ENCODE data around the gene LPIN2. TPM values are rescaled to one million over a fixed set of nuclear protein-coding genes. Genes with fewer than 3 reads are reported as not detected.
"Not testable (repeated sequence)": the region's sequence is repeated elsewhere in the genome, so short reads cannot be mapped to it uniquely, and the experiment has no call there.

LPIN2 gene
- total RNA-seq, 4 donors from 2014 or later, result 4.9 to 9.1 (median 8.2) TPM

- Histone ChIP-seq H3K27me3 (no peaks in the 10 kb centered on the region), H3K36me3 (no peaks in the 10 kb centered on the region), H3K4me3 (no peak overlapping the region), H3K4me1 (no peaks in the 10 kb centered on the region), H3K27ac (no peak overlapping the region), H3K9me3 (no peaks in the 10 kb centered on the region)
- in situ Hi-C loops (cut with MboI; ENCODE audit: low sequenced_read_pairs in 4 of 4) (no loop called here), intact Hi-C loops (cut with DNase I; ENCODE audit: low total_unique reads) (no loop called here)
- TF ChIP-seq POLR2A (IDR thresholded peaks at IDR 0.05) (no peak), CTCF (IDR thresholded peaks at IDR 0.05 in 4 of 5, conservative IDR thresholded peaks at IDR 0.05 in 1 of 5) (no peak)
- DNase-seq (no peak), ATAC-seq (no peak)
Observed at GRCh38 chr18:3025544-3025943, 12.6 kb upstream of the LPIN2 start.

DNA sequence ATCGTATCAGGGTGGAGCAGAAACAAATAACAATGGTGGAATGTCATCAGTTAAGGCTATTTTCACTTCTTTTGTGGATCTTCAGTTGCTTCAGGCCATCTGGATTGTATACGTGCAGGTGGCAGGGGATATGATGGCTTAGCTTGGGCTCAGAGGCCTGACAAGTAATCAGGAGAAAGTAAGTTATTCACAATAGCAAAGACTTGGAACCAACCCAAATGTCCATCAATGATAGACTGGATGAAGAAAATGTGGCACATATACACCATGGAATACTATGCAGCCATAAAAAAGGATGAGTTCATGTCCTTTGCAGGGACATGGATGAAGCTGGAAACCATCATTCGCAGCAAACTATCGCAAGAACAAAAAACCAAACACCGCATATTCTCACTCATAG lies 10.7 kb upstream of the LPIN2 start:
- H3K36me3 ChIP-seq; H3K27ac ChIP-seq; DNase-seq; H3K9me3 ChIP-seq; H3K4me3 ChIP-seq; intact Hi-C loops (cut with DNase I; ENCODE audit: low total_unique reads); H3K4me1 ChIP-seq; H3K27me3 ChIP-seq; ATAC-seq: not testable (repeated sequence)
- in situ Hi-C loops (cut with MboI; ENCODE audit: low sequenced_read_pairs in 4 of 4), result loop anchor here in 1 of 4 donors (25.0 kb wide), 1 partner anchor 89 kb away; no protein-coding TSS in a partner anchor

DNA sequence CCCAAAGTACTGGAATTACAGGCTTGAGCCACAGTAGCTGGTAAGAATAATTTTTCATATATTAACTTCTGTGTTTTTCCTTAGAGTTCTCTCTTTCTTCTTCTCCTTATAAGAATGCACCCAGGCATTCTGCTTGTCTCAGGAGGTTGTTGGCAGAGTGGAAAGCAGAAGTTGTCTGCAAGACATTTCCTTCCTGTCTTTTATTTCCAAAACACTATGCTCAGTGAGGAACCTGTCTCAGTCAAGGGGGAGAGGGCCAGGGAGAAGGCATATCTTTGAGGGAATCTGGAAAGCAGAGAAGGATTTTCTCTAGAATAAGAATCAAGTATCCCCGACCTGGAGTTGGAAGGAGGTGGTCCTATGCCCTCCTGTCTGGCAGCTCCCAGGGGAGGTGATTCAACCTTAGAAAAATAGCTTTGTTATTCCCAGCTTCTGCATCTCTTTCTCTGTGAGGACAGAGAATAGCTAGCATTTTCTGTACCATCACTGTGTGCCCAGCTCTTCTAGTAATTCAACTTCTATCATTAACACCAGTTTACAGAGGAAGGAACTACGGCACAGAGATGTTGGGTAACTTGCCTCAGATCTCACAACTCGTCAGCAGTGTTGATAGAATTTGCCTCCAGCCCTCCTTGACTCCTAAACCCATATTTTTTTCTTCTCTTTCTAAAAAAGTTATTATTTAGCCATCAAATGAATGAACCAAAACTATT lies 3.8 kb upstream of the LPIN2 start:
- no peaks in the 10 kb centered on the region for H3K9me3 ChIP-seq
- DNase-seq (no peak), ATAC-seq (no peak)
- no peak overlapping the region for H3K27ac ChIP-seq
- H3K36me3 ChIP-seq, result no peaks in the 10 kb centered on the region
- H3K27me3 ChIP-seq, result no peaks in the 10 kb centered on the region
- in situ Hi-C loops (cut with MboI; ENCODE audit: low sequenced_read_pairs in 4 of 4) (loop anchor here in 2 of 4 donors (10.0 to 25.0 kb wide), 3 partner anchors 62 to 228 kb away; partner anchors contain the start of gene MYL12A (in 1 of the 2)), intact Hi-C loops (cut with DNase I; ENCODE audit: low total_unique reads) (no loop called here)
- peaks cover 0 to 5% of the 10 kb centered on the region in 2 donors for H3K4me1 ChIP-seq
- H3K4me3 ChIP-seq, result no peak overlapping the region
- TF ChIP-seq POLR2A (IDR thresholded peaks at IDR 0.05) (no peak), CTCF (IDR thresholded peaks at IDR 0.05 in 4 of 5, conservative IDR thresholded peaks at IDR 0.05 in 1 of 5) (no peak)

- Histone ChIP-seq H3K36me3 (no peaks in the 10 kb centered on the region), H3K4me1 (peaks cover 0 to 6% of the 10 kb centered on the region in 2 donors), H3K27me3 (no peaks in the 10 kb centered on the region), H3K27ac (peak overlapping the region in 3 of 4 donors; percentile 16 to 69 (median 50)), H3K9me3 (no peaks in the 10 kb centered on the region), H3K4me3 (no peak overlapping the region)
- no peak for ATAC-seq
- DNase-seq, result no peak
- TF ChIP-seq POLR2A (IDR thresholded peaks at IDR 0.05) (no peak), CTCF (IDR thresholded peaks at IDR 0.05 in 4 of 5, conservative IDR thresholded peaks at IDR 0.05 in 1 of 5) (no peak)
- in situ Hi-C loops (cut with MboI; ENCODE audit: low sequenced_read_pairs in 4 of 4), result loop anchor here in 2 of 4 donors (10.0 to 25.0 kb wide), 3 partner anchors 61 to 229 kb away; partner anchors contain the start of gene MYL12A (in 1 of the 2)
- intact Hi-C loops (cut with DNase I; ENCODE audit: low total_unique reads), result no loop called here
Observed at GRCh38 chr18:3015851-3016250, 2.9 kb upstream of the LPIN2 start.

- in situ Hi-C loops (cut with MboI; ENCODE audit: low sequenced_read_pairs in 4 of 4) (loop anchor here in 2 of 4 donors (10.0 to 25.0 kb wide), 3 partner anchors 60 to 230 kb away; partner anchors contain the start of gene MYL12A (in 1 of the 2)), intact Hi-C loops (cut with DNase I; ENCODE audit: low total_unique reads) (no loop called here)
- H3K4me3 ChIP-seq, result no peak overlapping the region
- H3K27ac ChIP-seq, result peak overlapping the region; percentile 16 to 69 (median 35)
- ATAC-seq (no peak), DNase-seq (no peak)
- H3K4me1 ChIP-seq, result peaks cover 0 to 6% of the 10 kb centered on the region in 2 donors
- H3K27me3 ChIP-seq, result no peaks in the 10 kb centered on the region
- no peaks in the 10 kb centered on the region for H3K9me3 ChIP-seq
- TF ChIP-seq POLR2A (IDR thresholded peaks at IDR 0.05) (no peak), CTCF (IDR thresholded peaks at IDR 0.05 in 4 of 5, conservative IDR thresholded peaks at IDR 0.05 in 1 of 5) (no peak)
- H3K36me3 ChIP-seq, result no peaks in the 10 kb centered on the region
Observed at GRCh38 chr18:3015204-3015592, 2.3 kb upstream of the LPIN2 start.

All from gastrocnemius medialis (tissue), 4 donors.